ENCODE measurements around the gene VAV3. TPM values are rescaled to one million over a fixed set of nuclear protein-coding genes. Genes with fewer than 3 reads are reported as not detected.

VAV3 gene
- total and polyA plus RNA-seq, 2 of the 8 experiments (the other 6 are each of a cell fraction or from before 2014, with no cell fraction given): 2.9 to 7.9 TPM

DNA sequence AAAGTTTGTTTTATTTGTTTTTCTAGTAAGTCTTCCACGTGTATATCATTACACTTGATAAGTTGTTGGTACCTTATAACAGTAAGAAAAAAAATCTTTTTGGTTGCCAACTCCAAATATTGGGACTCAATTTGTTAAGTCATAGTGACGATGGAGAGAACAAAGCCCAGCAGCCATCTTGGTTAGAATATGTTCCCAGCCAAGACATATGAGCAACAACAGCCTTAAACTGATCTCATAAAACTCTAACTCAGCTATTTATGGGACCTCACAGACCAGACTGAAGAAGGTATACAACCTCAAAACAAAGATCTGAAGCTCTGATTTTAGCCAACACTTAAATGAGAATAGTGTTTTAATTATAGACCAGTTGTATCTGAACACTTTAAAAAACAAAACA lies 281.3 kb downstream of the VAV3 start:
- POLR2A ChIA-PET (ENCODE audit: partially characterized antibody): no interaction called here
- 87% methylated on average over 2 of the region's 2 CpGs; no CpG with 5 or more reads in 1 of the 2 experiments for WGBS, 2 experiments (ENCODE audit: extremely low coverage in 1 of 2, insufficient coverage in 1 of 2, insufficient read length in 1 of 2, insufficient replicate concordance in 2 of 2, low coverage in 1 of 2, low lambda C conversion rate in 2 of 2, missing lambda C conversion rate in 1 of 2)
- no peak overlapping the region for H3K27ac ChIP-seq (ENCODE audit: low read depth, low read length)

More for the DNA sequence above, 281.3 kb downstream of the VAV3 start:
- Histone ChIP-seq H2BK5ac (ENCODE audit: low read depth, low read length) (no peak overlapping the region), H4K91ac (replicated peaks; ENCODE audit: insufficient read length, low read length) (no peak overlapping the region), H3K4me3 (ENCODE audit: extremely low read depth in 1 of 4, insufficient read depth in 2 of 4, low read depth in 3 of 4, low read length in 4 of 4) (no peak overlapping the region), H4K20me1 (replicated peaks in 1 of 2; ENCODE audit: control insufficient read depth in 1 of 2, insufficient read depth in 2 of 2, low read length in 2 of 2) (no peaks in the 10 kb centered on the region), H2AFZ (ENCODE audit: low read length) (no peak overlapping the region), H3K27me3 (replicated peaks in 1 of 4; ENCODE audit: control insufficient read depth in 3 of 4, extremely low read depth in 1 of 4, insufficient read depth in 3 of 4, low read length in 3 of 4) (no peaks in the 10 kb centered on the region), H3K23me2 (ENCODE audit: low read depth, low read length) (no peaks in the 10 kb centered on the region), H2BK20ac (ENCODE audit: low read length) (no peak overlapping the region), H2BK12ac (ENCODE audit: low read depth, low read length) (no peak overlapping the region), H3K4me2 (ENCODE audit: insufficient read depth in 1 of 2, low read depth in 2 of 2, low read length in 2 of 2) (no peak overlapping the region), H3K36me3 (ENCODE audit: control insufficient read depth in 2 of 4, insufficient read depth in 4 of 4, low read length in 3 of 4) (no peaks in the 10 kb centered on the region), H3K56ac (replicated peaks; ENCODE audit: insufficient read length, low read depth, low read length) (no peak overlapping the region), H2AK5ac (ENCODE audit: low read depth, low read length) (no peak overlapping the region), H4K5ac (ENCODE audit: insufficient read length, low read depth, low read length) (no peak overlapping the region), H3K79me2 (ENCODE audit: control insufficient read depth in 1 of 2, insufficient read depth in 2 of 2, low read length in 2 of 2) (no peaks in the 10 kb centered on the region), H3K9me3 (ENCODE audit: insufficient read depth in 2 of 2, low read depth in 1 of 2, low read length in 1 of 2) (no peaks in the 10 kb centered on the region), H2BK15ac (ENCODE audit: low read length) (no peak overlapping the region), H3K4ac (replicated peaks; ENCODE audit: insufficient read length, low read depth, low read length) (no peak overlapping the region), H3K9ac (replicated peaks in 1 of 4; ENCODE audit: extremely low read depth in 1 of 4, low read depth in 3 of 4, low read length in 3 of 4) (no peak overlapping the region), H3K18ac (ENCODE audit: extremely low read depth, low read length) (no peak overlapping the region), H3K14ac (ENCODE audit: insufficient read length) (no peak overlapping the region), H2BK120ac (replicated peaks; ENCODE audit: low read depth, low read length) (no peak overlapping the region), H3K4me1 (replicated peaks in 1 of 4; ENCODE audit: control insufficient read depth in 3 of 4, insufficient read depth in 4 of 4, low read length in 3 of 4) (peaks cover 0 to 3% (median 0%) of the 10 kb centered on the region in 4 experiments; a peak in 2 of 7 replicates), H4K8ac (ENCODE audit: extremely low read depth, insufficient read depth, low read length) (no peak overlapping the region), H3K79me1 (ENCODE audit: low read depth, low read length) (no peaks in the 10 kb centered on the region), H3K23ac (ENCODE audit: insufficient read length) (no peak overlapping the region)
- DNase-seq (ENCODE audit: low read depth in 1 of 2, low spot score in 2 of 2) (no peak), FAIRE-seq (no peak)
- TF ChIP-seq JUN (IDR thresholded peaks at IDR 0.05; ENCODE audit: low read depth, low read length): no peak
- TF ChIP-seq GABPA (IDR thresholded peaks at IDR 0.05; ENCODE audit: borderline replicate concordance, insufficient read depth, low read length): no peak
- no peak for TF ChIP-seq RFX5 (IDR thresholded peaks at IDR 0.05; ENCODE audit: borderline replicate concordance, low read depth, low read length)
- TF ChIP-seq HDAC2 (IDR thresholded peaks at IDR 0.05; ENCODE audit: borderline replicate concordance in 1 of 2, low read depth in 2 of 2, low read length in 2 of 2): no peak
- TF ChIP-seq ZNF274 (IDR thresholded peaks at IDR 0.05; ENCODE audit: borderline replicate concordance, extremely low read depth, low read length): no peak
- TF ChIP-seq, protein P1, sequence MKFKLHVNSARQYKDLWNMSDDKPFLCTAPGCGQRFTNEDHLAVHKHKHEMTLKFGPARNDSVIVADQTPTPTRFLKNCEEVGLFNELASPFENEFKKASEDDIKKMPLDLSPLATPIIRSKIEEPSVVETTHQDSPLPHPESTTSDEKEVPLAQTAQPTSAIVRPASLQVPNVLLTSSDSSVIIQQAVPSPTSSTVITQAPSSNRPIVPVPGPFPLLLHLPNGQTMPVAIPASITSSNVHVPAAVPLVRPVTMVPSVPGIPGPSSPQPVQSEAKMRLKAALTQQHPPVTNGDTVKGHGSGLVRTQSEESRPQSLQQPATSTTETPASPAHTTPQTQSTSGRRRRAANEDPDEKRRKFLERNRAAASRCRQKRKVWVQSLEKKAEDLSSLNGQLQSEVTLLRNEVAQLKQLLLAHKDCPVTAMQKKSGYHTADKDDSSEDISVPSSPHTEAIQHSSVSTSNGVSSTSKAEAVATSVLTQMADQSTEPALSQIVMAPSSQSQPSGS (IDR thresholded peaks at IDR 0.05; ENCODE audit: low read length): no peak
- TF ChIP-seq TAF7 (optimal IDR thresholded peaks at IDR 0.05; ENCODE audit: borderline replicate concordance, low read depth, low read length): no peak
- TF ChIP-seq KDM1A (IDR thresholded peaks at IDR 0.05; ENCODE audit: borderline replicate concordance, low read length): no peak
- no peak for TF ChIP-seq JUND (IDR thresholded peaks at IDR 0.05; ENCODE audit: low read length)
- TF ChIP-seq SAP30 (IDR thresholded peaks at IDR 0.05; ENCODE audit: insufficient read depth, insufficient replicate concordance, low read length): no peak
- TF ChIP-seq, protein P2, sequence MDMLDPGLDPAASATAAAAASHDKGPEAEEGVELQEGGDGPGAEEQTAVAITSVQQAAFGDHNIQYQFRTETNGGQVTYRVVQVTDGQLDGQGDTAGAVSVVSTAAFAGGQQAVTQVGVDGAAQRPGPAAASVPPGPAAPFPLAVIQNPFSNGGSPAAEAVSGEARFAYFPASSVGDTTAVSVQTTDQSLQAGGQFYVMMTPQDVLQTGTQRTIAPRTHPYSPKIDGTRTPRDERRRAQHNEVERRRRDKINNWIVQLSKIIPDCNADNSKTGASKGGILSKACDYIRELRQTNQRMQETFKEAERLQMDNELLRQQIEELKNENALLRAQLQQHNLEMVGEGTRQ (IDR thresholded peaks at IDR 0.05; ENCODE audit: low read length): no peak
- CTCF ChIA-PET (ENCODE audit: partially characterized antibody): no interaction called here
